Endodermal cell (in vitro differentiated cells): ENCODE measurements around the gene GINS2. TPM values are rescaled to one million over a fixed set of nuclear protein-coding genes. Genes with fewer than 3 reads are reported as not detected.
A peak's percentile ranks its signal among the peaks of the same experiment; 100 is the strongest.

Source experiments
- DNase-seq: peaks from one replicate; pipeline ENCODE4 v3.0.0-alpha.2; 2017
- H3K27ac ChIP-seq: 2 replicates; pipeline ENCODE4 v1.5.1; 2013; ENCODE audit warnings: mild to moderate bottlenecking, low read depth, low read length, moderate library complexity
- H3K27me3 ChIP-seq: 2 replicates; pipeline ENCODE4 v1.6.1; 2013; ENCODE audit warnings: mild to moderate bottlenecking, low read length, moderate library complexity; ENCODE audit not compliant: insufficient read depth, control insufficient read depth, poor library complexity, severe bottlenecking
- H3K36me3 ChIP-seq: 2 replicates; pipeline ENCODE4 v1.7.0; 2013; ENCODE audit warnings: mild to moderate bottlenecking, low read length, moderate library complexity; ENCODE audit not compliant: control insufficient read depth, insufficient read depth
- H3K4me1 ChIP-seq: one replicate; pipeline ENCODE4 v1.7.0; 2013; ENCODE audit warnings: low read length; ENCODE audit not compliant: control insufficient read depth, insufficient read depth
- H3K4me3 ChIP-seq: 2 replicates; pipeline ENCODE4 v1.5.1; 2013; ENCODE audit warnings: mild to moderate bottlenecking, low read length, moderate library complexity
- H3K9ac ChIP-seq: 2 replicates; pipeline ENCODE4 v1.6.1; 2013; ENCODE audit warnings: mild to moderate bottlenecking, low read length, moderate library complexity; ENCODE audit not compliant: poor library complexity, severe bottlenecking; ENCODE audit errors: extremely low read depth
- H3K9me3 ChIP-seq: 2 replicates; pipeline ENCODE4 v1.6.1; 2013; ENCODE audit warnings: mild to moderate bottlenecking, low read length, moderate library complexity; ENCODE audit not compliant: control insufficient read depth
- H3K27ac Mint-ChIP-seq: 2 replicates; pipeline ENCODE4 v1.8.0; 2020; ENCODE audit warnings: mixed read lengths
- H3K27me3 Mint-ChIP-seq: 2 replicates; pipeline ENCODE4 v1.8.0; 2021; ENCODE audit warnings: mild to moderate bottlenecking, mixed read lengths; ENCODE audit not compliant: insufficient read depth
- H3K36me3 Mint-ChIP-seq: 2 replicates; pipeline ENCODE4 v1.8.0; 2020; ENCODE audit warnings: low read depth, mixed read lengths
- H3K4me1 Mint-ChIP-seq: 2 replicates; pipeline ENCODE4 v1.8.0; 2020; ENCODE audit warnings: mixed read lengths
- H3K4me3 Mint-ChIP-seq: 2 replicates; pipeline ENCODE4 v1.8.0; 2020; ENCODE audit warnings: mild to moderate bottlenecking, moderate library complexity, mixed read lengths
- H3K9me3 Mint-ChIP-seq: 2 replicates; pipeline ENCODE4 v1.8.0; 2020; ENCODE audit warnings: mild to moderate bottlenecking, mixed read lengths
- CTCF ChIP-seq: fragments of 200-600 bp; sonication (generic); conservative IDR thresholded peaks from 2 replicates; pipeline ENCODE4 v1.5.0; 2021; ENCODE audit warnings: antibody characterized with exemption, mild to moderate bottlenecking
- WGBS, 2 experiments: methylation state at CpG; one replicate each; pipeline versions ENCODE4 v1.1.5 to v1.1.7; 2013; ENCODE audit warnings: missing lambda C conversion rate in 2 of 2, mixed read lengths in 1 of 2; ENCODE audit not compliant: insufficient coverage in 1 of 2, insufficient read length in 1 of 2; 5-methylcytosine and 5-hydroxymethylcytosine counted together
- total RNA-seq, 2 donors: library from RNA; stranded (reverse); fragmentation: NEBNext Ultra II Directional in 1 of 2; extraction: Animal tissue kit (Norgen Biotek cat#: 25700) in 1 of 2; gene quantifications; 2 replicates in 1 of 2; 3 replicates in 1 of 2; pipeline ENCODE4 v1.2.1, GENCODE V29; 2021

Gene GINS2
- total RNA-seq, 2 donors from 2014 or later: 32.8 to 42.3 TPM

GRCh38 chr16:85676466-85676865 is 12.3 kb downstream of the GINS2 start:
- Mint-ChIP-seq H3K4me1 (no peaks in the 10 kb centered on the region), H3K4me3 (no peak overlapping the region), H3K9me3 (no peaks in the 10 kb centered on the region), H3K36me3 (peaks cover 68% of the 10 kb centered on the region), H3K27me3 (no peaks in the 10 kb centered on the region), H3K27ac (no peak overlapping the region)
- Histone ChIP-seq H3K9me3 (no peaks in the 10 kb centered on the region), H3K36me3 (peaks cover 77% of the 10 kb centered on the region), H3K4me1 (no peaks in the 10 kb centered on the region), H3K4me3 (no peak overlapping the region), H3K9ac (no peak overlapping the region), H3K27me3 (no peaks in the 10 kb centered on the region), H3K27ac (no peak overlapping the region)
- DNase-seq: no peak
- TF ChIP-seq CTCF: no peak
- WGBS, 2 experiments: 97 to 100% methylated on average over 4 to 7 of the region's 7 CpGs

GRCh38 chr16:85675251-85675874 is 13.4 kb downstream of the GINS2 start:
- Mint-ChIP-seq H3K4me3 (no peak overlapping the region), H3K9me3 (no peaks in the 10 kb centered on the region), H3K27ac (peak overlapping the region; percentile 44), H3K36me3 (peaks cover 67% of the 10 kb centered on the region), H3K27me3 (no peaks in the 10 kb centered on the region), H3K4me1 (no peaks in the 10 kb centered on the region)
- H3K4me1 ChIP-seq: no peaks in the 10 kb centered on the region
- H3K36me3 ChIP-seq: peaks cover 76% of the 10 kb centered on the region
- 75 to 81% methylated on average over 2 to 4 of the region's 4 CpGs for WGBS, 2 experiments
- no peak for DNase-seq
- no peak overlapping the region for H3K9ac ChIP-seq
- H3K27ac ChIP-seq: no peak overlapping the region
- no peaks in the 10 kb centered on the region for H3K27me3 ChIP-seq
- TF ChIP-seq CTCF: peak; percentile 73
- no peak overlapping the region for H3K4me3 ChIP-seq
- H3K9me3 ChIP-seq: no peaks in the 10 kb centered on the region

GRCh38 chr16:85674828-85675227 is 13.9 kb downstream of the GINS2 start:
- WGBS, 2 experiments: 84 to 88% methylated on average over 6 of the region's 6 CpGs
- peaks cover 71% of the 10 kb centered on the region for H3K36me3 Mint-ChIP-seq
- H3K4me3 ChIP-seq: no peak overlapping the region
- no peak for DNase-seq
- no peaks in the 10 kb centered on the region for H3K9me3 Mint-ChIP-seq
- peak overlapping the region; percentile 45 for H3K27ac Mint-ChIP-seq
- no peaks in the 10 kb centered on the region for H3K27me3 ChIP-seq
- no peaks in the 10 kb centered on the region for H3K9me3 ChIP-seq
- H3K27ac ChIP-seq: no peak overlapping the region
- no peaks in the 10 kb centered on the region for H3K4me1 ChIP-seq
- H3K4me1 Mint-ChIP-seq: no peaks in the 10 kb centered on the region
- no peak overlapping the region for H3K4me3 Mint-ChIP-seq
- H3K9ac ChIP-seq: no peak overlapping the region
- TF ChIP-seq CTCF: no peak
- no peaks in the 10 kb centered on the region for H3K27me3 Mint-ChIP-seq
- peaks cover 76% of the 10 kb centered on the region for H3K36me3 ChIP-seq
